Fibroblast of skin of scalp (primary cell): ENCODE measurements around the gene RAB40C. TPM values are rescaled to one million over a fixed set of nuclear protein-coding genes. Genes with fewer than 3 reads are reported as not detected.

Experiments used
- DNase-seq: peaks from one replicate; pipeline ENCODE4 v3.0.0-alpha.2; 2013
- polyA plus RNA-seq, 2 experiments: library from polyadenylated mRNA; unstranded; fragments of 120-200 nt; gene quantifications; one replicate each; pipeline ENCODE4 v1.2.1, GENCODE V29; 2013; ENCODE audit not compliant: insufficient read length in 2 of 2

The RAB40C gene
- polyA plus RNA-seq (2013, experiment 1 of 2; ENCODE audit: insufficient read length): 14.7 TPM
- 13.6 TPM for polyA plus RNA-seq (2013, experiment 2 of 2; ENCODE audit: insufficient read length)

- peak; percentile 98 for DNase-seq
Observed at GRCh38 chr16:589658-590187, at the start of gene RAB40C. Gene RAB40C, plus strand, starts transcription at chr16:590066. Its CDS starts 226 bp downstream, at chr16:590292.

- DNase-seq: no peak
Observed at GRCh38 chr16:540645-541340, 49.1 kb upstream of the RAB40C start.

- no peak for DNase-seq
Observed at GRCh38 chr16:543301-544164, 46.3 kb upstream of the RAB40C start.

GRCh38 chr16:544517-544916 lies 45.3 kb upstream of the RAB40C start:
- no peak for DNase-seq

GRCh38 chr16:546909-547770 lies 42.7 kb upstream of the RAB40C start:
- DNase-seq: no peak

GRCh38 chr16:548586-548985 lies 41.3 kb upstream of the RAB40C start:
- DNase-seq: no peak

- DNase-seq: no peak
Observed at GRCh38 chr16:549544-550263, 40.2 kb upstream of the RAB40C start.

GRCh38 chr16:551210-551609 lies 38.7 kb upstream of the RAB40C start:
- DNase-seq: no peak

GRCh38 chr16:552171-552570 lies 37.7 kb upstream of the RAB40C start:
- no peak for DNase-seq

- DNase-seq: no peak
Observed at GRCh38 chr16:553601-554296, 36.1 kb upstream of the RAB40C start.

GRCh38 chr16:554297-554621 lies 35.6 kb upstream of the RAB40C start:
- DNase-seq: no peak

GRCh38 chr16:554640-555365 lies 35.1 kb upstream of the RAB40C start:
- DNase-seq: peak; percentile 14

GRCh38 chr16:555528-556473 lies 34.1 kb upstream of the RAB40C start:
- no peak for DNase-seq

- no peak for DNase-seq
Observed at GRCh38 chr16:556474-557173, 33.2 kb upstream of the RAB40C start.

- no peak for DNase-seq
Observed at GRCh38 chr16:557463-558297, 32.2 kb upstream of the RAB40C start.

- DNase-seq: no peak
Observed at GRCh38 chr16:558298-559020, 31.4 kb upstream of the RAB40C start.

GRCh38 chr16:559021-559380 lies 30.9 kb upstream of the RAB40C start:
- DNase-seq: no peak
